HG02623 (cell line): Measurements from ENCODE around the gene ANKK1.

Experiments
- ATAC-seq: cut with Tn5 transposase; IDR thresholded peaks from one replicate; pipeline ENCODE4 v1.9.1; 2021; ENCODE audit warnings: moderate library complexity; ENCODE audit not compliant: unreplicated experiment

The ANKK1 gene

DNA sequence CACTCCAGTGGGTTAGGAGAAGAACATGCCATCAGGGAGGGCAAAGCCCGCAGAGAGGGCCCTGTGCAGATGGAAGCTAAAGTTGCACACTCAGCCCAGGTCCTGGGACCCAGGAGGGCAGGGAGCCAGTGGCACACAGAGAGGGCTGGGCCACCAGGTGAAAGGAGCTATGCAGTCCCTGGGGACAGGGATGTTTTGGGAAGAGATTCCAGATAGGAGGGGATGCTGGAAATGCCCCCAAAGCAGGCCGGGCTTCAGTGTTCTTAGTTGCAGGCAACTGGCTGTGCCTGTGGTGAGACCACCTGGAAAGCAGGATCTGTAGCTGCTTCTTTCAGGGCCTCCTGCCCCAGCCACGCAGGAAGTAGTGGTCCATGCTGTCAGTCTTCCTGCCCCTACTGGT lies 19.6 kb downstream of the ANKK1 start:
- ATAC-seq, result no peak

DNA sequence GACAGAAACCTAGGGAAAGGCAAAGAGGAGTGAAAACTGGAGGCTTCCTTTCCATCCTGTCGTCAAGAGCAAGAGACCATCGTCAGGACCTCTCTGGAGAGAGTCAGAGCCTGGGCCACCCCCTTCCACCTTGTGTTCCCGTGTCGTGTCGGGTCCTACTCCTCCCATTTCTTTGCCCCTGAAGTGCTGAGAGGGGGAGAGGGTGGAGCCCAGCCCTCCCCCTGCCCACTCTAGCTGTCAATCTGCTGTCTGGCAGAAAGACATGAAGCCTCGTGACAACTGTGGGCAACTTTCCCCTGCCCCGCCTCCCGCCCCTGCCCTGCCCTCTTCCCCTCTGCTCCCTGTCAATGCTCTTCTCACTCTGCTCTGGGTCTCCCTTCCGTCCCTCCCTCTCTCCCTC lies 20.6 kb downstream of the ANKK1 start:
- ATAC-seq, result no peak

DNA sequence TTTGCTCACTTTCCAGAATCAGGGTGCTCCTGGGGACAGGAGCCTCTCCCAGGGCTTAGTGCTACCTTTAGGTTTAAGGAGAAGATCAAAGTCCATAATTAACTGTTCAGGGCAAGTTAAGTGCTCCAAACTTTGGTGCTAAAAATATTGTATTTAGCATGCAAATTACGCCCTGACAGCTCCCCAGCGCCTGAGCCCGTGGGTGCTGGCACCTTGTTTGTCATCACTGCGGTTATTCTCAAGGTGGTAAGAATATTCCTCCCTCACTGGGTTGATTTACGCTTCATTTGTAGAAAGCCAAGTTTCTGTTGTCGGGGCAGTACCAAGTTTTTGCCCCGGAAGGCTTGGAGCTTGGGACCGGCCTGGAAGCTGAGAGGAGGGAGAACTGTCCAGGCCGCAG lies 21.3 kb downstream of the ANKK1 start:
- no peak for ATAC-seq

DNA sequence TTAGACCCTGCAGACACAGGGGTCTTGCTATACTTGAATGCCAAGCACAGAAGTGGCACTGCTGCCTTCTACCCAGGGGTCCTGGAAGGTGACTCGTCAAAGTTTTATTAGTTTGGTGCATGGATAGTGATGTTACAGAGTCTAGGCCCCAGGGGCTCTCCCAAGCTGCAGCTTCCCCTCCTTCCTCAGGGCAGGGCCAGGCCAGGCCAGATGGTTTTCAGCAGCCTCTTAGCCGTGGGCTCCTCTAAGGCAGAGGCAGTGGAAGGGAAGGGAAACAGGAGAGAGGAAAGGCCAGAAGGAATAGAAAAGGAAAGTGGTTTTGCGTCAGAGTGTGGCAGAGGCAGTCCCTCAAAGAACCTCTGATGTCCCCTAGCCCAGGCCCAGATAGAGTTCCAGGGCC lies 21.9 kb downstream of the ANKK1 start:
- no peak for ATAC-seq

DNA sequence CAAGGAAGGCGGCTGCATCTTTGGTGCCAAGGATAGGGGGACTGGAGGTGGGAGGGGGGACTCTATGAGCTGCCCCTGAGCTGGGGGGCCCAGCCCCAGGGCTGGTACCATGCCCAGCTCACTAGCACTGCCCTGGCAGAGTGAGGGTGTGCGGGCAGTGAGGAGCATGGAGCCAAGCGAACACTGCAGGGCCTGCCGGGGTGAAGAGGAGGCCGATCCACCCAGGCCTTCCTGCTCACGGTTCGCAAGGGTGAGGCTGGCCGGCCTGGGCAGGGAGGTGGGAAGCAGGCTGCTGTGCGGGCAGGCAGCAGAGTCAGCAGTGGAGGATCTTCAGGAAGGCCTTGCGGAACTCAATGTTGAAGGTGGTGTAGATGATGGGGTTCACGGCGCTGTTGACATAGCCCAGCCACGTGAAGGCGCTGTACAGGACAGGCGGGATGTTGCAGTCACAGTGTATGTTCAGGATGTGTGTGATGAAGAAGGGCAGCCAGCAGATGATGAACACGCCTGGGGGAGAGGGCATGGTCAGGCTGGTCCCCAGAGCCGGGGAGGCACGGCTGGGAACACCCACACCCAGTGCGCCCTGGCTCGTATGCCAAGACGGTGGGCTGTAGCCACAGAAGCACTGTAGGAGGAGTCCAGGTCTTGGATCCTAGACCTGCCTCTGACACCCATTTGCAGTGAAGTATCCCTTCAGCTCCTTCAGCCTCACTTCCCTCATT lies 23.0 kb downstream of the ANKK1 start:
- ATAC-seq, result no peak

DNA sequence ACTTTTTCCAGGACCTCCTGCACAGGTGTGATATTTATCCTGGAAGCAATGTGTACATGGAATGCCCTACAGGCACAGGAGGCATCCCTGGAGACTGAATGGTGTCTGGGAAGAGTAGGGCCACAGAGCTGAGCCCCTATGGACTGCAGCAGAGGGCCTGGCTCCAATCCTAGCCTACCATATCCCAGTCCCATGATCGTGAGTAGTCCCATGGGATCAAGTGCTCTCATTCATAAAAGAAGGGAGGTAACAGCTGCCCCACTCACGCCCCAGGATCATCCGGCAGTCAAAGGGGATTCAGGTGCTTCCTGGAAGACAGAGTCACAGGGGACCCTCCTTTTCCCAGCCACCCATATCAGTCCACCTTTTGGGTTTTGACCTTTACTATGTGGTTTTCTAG lies 24.0 kb downstream of the ANKK1 start:
- ATAC-seq, result no peak

DNA sequence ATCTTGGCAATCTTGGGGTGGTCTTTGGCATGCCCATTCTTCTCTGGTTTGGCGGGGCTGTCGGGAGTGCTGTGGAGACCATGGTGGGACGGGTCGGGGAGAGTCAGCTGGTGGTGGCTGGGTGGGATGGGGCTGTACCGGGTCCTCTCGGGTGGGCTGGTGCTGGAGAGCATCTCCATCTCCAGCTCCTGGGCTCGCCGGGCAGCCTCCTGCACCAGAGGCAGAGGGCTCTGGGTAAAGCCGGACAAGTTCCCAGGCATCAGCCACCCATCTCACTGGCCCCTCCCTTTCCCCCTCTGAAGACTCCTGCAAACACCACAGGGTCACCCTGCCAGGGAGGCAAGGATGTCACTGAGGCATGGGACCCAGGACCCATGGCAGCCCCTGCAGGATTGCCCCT lies 25.1 kb downstream of the ANKK1 start:
- ATAC-seq, result no peak

DNA sequence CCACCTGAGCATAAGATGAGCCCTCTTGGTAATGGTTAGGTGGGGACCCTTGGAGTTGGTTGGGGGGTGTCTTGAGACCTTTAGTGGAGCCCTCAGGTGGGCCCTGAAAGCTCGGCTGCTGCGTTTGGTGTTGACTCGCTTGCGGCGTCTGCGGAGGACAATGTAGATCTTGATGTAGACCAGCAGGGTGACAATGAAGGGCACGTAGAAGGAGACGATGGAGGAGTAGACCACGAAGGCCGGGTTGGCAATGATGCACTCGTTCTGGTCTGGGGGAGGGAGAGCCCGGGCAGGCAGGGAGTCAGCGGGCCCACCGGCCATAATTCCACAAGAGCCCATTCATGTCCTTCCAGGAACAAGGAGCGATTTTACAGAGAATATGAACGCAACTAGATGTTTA lies 27.8 kb downstream of the ANKK1 start:
- no peak for ATAC-seq

DNA sequence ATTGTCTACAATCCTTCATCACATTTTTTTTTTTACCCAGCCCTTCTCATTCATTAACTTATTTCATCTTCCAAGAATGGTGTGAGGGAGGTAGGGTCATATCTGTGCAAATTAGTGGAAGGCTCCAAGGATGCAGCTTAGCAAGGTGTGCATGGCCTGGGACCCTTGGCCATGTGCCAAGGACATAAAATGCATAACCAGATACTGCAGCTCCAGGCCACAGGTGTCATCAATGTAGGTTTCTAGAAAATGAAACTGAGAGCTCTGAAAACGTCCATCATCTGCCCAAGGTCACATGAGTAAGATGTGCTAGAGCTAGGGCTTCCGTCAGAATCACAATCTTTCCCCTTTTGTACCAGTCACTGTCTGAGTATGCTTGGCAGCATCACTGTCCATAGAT lies 29.8 kb downstream of the ANKK1 start:
- no peak for ATAC-seq

DNA sequence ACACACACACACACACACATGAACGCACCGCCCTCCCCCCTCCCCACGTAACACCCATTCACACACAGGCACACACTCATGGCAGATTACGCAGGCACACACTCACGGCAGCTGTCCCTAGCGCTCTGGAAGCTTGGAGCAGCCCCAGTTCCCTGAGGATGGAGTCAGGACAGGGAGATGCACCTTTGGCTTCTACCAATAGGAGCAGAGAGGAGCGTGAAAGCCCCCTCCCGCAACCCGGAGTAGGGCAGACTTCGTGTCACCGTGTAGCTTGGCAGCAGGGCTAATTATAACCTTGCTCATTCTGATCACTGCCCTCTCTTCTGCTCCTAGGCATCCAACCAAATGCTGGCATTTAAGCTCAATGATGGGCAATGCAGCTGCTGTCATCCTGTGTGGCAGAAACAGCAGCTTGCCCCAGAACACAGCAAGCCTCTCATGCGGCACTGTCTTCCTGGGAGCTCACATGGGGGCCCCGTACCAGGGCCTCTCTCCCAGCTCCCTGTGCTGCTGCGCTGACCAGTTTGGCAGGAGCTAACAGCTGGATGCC lies 31.9 kb downstream of the ANKK1 start:
- ATAC-seq, result no peak

DNA sequence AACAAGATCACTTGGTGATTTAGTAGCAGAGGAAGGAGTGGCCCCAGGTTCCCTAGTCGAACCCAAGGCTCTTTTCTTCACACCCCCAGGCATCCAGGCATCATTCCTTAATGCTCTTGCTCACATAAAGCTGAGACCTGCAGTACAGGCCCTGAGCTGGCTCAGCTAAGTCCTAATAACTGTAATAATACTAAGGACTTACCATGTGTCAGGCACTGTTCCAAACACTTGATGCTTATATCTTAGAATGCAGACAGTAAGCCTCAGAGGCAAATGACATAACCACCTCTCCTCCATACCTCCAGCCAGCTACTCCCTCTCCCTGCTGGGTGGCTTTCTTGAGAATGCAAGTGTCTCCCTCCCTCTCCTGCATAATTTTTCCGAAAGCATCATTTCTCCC lies 33.2 kb downstream of the ANKK1 start:
- no peak for ATAC-seq

DNA sequence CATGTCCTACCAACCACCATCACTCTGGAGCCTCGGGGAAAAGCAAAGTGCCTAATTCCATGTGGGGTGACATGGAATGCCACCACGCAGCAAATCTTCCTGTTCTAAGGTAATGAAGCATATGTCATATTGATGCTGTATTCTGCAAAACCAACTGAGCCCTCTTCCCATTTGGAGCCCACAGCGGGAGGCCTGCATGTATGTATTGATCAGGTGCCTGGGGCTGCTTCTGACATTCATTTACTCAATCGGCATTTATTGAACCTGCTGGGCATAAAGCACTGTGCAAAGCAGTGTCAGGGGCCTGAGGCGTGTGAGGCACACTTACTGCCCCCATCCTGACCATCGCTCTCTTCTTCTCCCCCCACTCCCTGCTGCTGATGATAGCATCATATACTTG lies 39.1 kb downstream of the ANKK1 start:
- ATAC-seq, result no peak

DNA sequence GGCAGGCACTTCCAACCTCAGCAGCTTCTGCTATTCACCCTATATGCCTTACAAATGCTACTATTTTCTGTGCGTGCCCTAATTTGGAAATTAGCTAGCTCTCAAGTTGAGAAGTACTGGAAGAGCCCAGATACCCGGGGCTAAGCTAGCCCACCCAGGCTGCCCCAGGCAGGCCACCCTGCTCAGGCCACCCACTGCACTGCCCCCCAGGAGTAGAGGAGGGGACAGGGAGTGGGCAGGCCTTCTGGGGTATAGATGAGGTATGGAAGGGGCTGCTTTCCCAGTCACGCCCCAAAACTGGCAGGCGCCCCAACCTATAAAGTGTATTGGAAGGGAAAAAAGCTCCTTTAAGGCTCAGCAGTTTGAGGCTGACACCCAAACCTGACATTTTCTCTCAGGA lies 44.2 kb downstream of the ANKK1 start:
- no peak for ATAC-seq

DNA sequence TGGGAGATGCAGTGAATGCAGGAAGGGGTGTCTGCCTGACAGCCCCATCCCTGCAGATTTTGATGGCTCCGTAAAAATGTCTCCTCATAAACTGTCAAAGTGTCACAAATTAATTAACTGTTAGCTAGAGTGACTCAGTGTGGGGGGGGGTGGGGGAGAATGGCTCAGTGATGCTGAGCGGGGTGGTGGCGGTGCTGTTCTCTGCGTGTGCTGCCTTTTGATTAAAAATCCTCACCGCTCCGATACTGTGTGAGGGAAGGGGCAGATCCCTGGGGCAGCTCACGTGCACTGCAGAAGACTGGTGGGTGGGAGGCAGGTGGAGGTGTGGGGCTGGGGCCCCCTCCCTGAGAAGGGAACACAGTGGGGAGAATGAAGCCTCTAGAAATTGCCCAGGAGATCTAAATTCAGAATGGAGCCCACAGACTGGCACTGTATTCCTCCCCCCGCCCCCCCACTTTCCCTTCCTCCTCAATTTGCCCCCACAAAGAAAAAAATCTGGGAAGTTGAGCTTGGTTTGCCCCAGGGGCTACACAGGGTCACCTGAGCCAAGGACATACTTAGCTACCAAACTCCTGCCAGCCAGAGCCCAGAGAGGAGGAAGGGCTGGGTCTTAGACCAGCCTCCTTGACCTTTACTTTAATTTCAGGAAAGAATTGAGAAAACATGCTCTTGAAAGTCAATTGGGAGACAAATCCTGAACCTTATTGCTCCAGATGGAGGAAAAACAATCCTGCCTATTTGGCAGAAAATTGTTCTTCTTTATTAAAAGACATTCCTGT lies 47.8 kb downstream of the ANKK1 start:
- ATAC-seq, result no peak

DNA sequence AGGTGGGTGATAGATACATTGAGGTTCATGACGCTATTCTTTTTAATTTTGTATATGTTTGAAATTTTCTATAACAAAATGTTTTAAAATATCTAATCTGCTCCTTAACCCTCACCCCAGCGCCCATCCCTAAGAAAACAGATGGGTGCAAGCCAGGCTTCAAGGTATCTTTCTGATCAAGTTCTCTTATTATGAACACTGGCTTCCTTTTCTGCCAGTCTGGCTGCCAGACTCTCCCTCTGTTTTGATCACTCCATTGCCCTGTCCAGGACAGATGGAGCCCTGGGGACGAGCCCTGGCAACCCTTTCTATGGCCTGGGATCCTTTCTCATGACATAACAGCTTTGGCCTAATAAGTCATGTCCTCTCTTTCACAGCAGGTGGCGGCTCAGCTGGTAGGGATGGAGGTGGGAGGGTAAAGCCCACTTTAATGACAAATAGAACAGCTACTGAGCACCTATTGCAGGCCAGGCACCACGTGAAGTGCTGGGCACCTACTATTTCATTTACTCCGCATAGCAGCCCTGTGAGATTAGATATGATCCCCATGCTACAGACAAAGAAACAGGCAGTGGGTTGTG lies 49.2 kb downstream of the ANKK1 start:
- no peak for ATAC-seq

DNA sequence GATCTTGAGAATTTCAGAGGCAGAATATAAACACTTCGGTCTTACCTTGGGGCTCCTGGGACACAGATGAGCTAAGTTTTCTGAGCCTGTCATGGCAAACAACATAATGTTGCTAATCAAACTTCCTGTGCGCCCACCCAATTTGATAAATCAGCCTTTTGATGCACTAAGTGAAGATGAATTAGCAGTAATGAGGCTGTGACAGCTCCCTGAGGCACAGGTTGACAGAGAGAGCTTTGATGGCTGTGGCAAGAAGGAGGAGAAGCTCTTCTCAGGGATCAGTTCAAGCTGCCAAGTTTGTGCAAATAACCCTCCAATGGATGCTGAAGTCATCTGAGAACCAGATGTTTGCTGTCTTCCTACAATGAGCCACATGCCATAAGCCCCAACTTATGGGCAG lies 53.2 kb downstream of the ANKK1 start:
- no peak for ATAC-seq

DNA sequence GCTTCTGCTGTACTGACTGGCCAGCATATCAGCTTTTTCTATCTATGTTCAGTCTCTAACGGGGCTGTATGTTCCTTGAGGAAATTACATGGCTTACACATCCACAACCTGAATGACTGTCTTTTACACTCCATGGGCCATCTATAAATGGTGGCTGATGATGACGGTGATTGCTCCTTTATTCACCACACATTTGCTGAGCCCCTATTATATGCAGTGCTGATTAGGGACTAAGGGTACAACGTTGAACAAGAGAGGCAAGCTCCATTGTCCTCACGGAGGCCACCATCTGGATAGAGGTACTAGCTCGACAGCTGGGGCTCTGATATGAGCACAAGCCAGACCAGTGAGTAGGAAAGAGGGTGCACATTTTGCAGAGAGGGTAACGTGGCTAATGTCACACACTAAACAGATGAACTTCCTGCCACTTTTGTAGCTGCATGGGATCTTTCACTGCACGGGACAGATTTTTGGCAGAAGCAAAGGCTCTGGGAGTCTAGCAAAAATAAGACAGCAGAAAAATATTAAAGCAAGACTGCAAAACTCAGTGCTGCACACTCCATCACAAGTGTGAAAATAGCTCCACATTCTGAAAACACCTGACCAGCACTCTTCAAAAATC lies 57.0 kb downstream of the ANKK1 start:
- no peak for ATAC-seq

DNA sequence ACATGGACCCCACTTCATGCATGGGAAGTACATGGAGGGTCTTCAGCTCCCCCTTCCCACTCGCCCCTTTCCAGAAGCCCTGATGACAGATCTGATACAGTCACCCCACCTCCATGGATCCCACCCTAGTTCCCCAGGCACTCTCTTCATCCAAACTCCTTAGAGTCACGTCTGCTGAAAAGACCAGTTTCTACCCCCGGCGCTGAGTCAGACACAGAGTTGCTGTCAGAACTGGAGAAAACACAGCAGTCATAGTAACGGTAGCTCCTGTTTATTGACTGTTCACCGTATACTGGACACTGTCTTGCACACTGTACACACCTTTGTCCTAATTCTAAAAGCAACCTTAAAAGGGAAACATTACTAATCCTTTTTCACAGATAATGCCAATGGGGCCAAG lies 58.5 kb downstream of the ANKK1 start:
- no peak for ATAC-seq

DNA sequence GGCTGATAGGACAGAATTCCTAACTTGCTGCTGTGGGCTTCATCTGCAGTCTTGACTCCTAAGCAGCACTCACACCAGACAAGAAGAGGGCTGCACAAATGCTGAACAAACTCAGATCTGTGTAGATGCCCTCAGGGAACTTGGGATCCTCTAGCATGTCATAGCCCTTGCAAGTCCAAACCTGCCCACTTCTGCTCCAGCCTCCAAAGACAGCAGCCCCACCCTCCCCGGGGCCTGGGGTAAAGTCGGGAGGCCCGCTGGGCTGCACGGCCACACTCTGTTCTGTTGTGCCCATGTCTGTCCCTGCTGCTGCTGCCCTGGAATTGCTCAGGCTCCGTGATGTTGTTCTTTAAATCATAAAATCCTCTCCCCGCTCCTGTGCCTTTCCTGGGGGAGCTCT lies 59.4 kb downstream of the ANKK1 start:
- no peak for ATAC-seq

DNA sequence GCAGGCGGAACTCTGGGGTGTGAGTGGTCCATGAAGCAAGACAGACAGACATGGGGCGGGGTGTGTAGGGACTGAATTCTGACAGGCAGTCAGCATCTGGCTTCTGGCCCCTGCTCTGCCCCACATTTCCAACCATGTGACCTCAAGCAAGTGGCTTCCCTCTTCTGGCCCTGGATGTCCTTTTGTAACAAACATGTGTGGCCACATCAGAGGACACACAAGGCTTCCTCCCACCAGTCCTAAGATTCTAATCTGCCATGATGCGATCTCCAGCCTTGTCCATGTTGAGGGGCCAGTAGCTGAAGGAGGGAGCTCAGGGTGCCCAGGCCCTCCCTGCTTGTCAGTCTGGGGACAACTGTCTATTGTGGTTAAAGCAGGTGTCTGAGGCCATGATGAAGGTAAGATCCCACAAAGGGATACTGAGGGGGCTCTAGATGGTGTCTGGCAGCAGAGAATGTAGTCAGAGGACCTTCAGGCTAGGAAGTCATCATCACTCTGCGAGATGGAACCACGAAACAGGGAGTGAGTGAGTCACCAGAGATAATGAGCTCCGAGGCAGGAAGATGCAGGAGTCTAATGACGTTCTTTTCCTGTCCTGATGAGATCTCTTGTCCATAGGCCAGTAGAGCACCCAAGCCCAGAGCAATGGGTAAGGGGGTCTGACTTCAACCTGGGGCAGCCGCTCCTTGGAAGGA lies 60.2 kb downstream of the ANKK1 start:
- no peak for ATAC-seq

DNA sequence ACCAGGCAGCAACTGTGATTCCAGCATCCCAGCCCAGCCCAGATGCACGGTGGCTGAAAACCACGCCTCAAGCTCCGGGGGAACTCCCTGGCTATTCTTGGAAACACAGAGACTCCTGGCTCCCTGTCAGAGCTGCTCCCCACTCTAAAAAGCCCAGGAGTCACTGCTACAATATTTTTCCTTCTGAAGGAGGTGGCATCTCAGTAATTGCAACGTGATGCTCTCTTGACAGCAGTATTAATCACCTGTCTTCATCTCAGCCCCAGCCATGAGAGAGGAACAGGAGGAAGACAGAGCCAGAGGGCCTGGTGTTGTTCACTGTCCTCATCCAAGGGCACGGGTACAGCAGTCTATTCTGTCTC lies 60.7 kb downstream of the ANKK1 start:
- ATAC-seq, result no peak
